Measurements from ENCODE around the gene ANXA11. TPM values are rescaled to one million over a fixed set of nuclear protein-coding genes. Genes with fewer than 3 reads are reported as not detected.
A peak's percentile ranks its signal among the peaks of the same experiment; 100 is the strongest.

The ANXA11 gene
- total RNA-seq, 1 experiment from 2014 or later, result 434 TPM

- no peak overlapping the region for H3K27ac ChIP-seq (ENCODE audit: low read length)
- BruUV-seq (replicated peaks), result no TSS peak
- H3K27me3 ChIP-seq (ENCODE audit: low read length), result no peaks in the 10 kb centered on the region
- no peaks in the 10 kb centered on the region for H3K9me2 ChIP-seq (replicated peaks; ENCODE audit: low read length)
- H3K9ac ChIP-seq (ENCODE audit: low read length), result no peak overlapping the region
- POLR2A ChIA-PET (ENCODE audit: unreplicated experiment), result interaction anchor here (0.7 kb wide), 1 partner anchor 38 kb away, joined by 4 read pairs; no protein-coding TSS in a partner anchor
- DNase-seq, result no peak
- peaks cover 68% of the 10 kb centered on the region for H3K36me3 ChIP-seq (ENCODE audit: low read depth, low read length)
- CTCF ChIA-PET, result no interaction called here
- no peak overlapping the region for H2AFZ ChIP-seq (ENCODE audit: low read length)
- no peaks in the 10 kb centered on the region for H3K9me3 ChIP-seq (ENCODE audit: low read length)
- H4K20me1 ChIP-seq (ENCODE audit: low read length), result peaks cover 35% of the 10 kb centered on the region
- intact Hi-C loops (cut with micrococcal nuclease), result no loop called here
- no peak for ATAC-seq
- peaks cover 69% of the 10 kb centered on the region for H3K4me1 ChIP-seq (ENCODE audit: insufficient read depth, low read length)
- H3K4me3 ChIP-seq (ENCODE audit: low read length), result no peak overlapping the region
- TF ChIP-seq EZH2 (IDR thresholded peaks at IDR 0.05; ENCODE audit: low read length, unreplicated experiment) (no peak), EZH2phosphoT487 (IDR thresholded peaks at IDR 0.05; ENCODE audit: borderline replicate concordance, low read length) (no peak), CTCF (conservative IDR thresholded peaks at IDR 0.05; ENCODE audit: low read depth, low read length) (no peak)
- peaks cover 11% of the 10 kb centered on the region for H3F3A ChIP-seq (ENCODE audit: low read length, unreplicated experiment)
- H3K4me2 ChIP-seq (ENCODE audit: low read length), result no peak overlapping the region
- H3K79me2 ChIP-seq (ENCODE audit: low read length), result peaks cover 56% of the 10 kb centered on the region
Measured at GRCh38 chr10:80167471-80168161, 37.7 kb downstream of the ANXA11 start.

GRCh38 chr10:80166581-80167470 lies 38.5 kb downstream of the ANXA11 start:
- Histone ChIP-seq H3K4me3 (ENCODE audit: low read length) (no peak overlapping the region), H3K9ac (ENCODE audit: low read length) (no peak overlapping the region), H3K4me1 (ENCODE audit: insufficient read depth, low read length) (peaks cover 63% of the 10 kb centered on the region), H3K79me2 (ENCODE audit: low read length) (peaks cover 52% of the 10 kb centered on the region), H4K20me1 (ENCODE audit: low read length) (peaks cover 28% of the 10 kb centered on the region), H3F3A (ENCODE audit: low read length, unreplicated experiment) (peaks cover 8% of the 10 kb centered on the region), H3K9me3 (ENCODE audit: low read length) (no peaks in the 10 kb centered on the region), H3K27ac (ENCODE audit: low read length) (peak overlapping the region; percentile 78), H3K36me3 (ENCODE audit: low read depth, low read length) (peaks cover 68% of the 10 kb centered on the region), H2AFZ (ENCODE audit: low read length) (no peak overlapping the region), H3K27me3 (ENCODE audit: low read length) (no peaks in the 10 kb centered on the region), H3K4me2 (ENCODE audit: low read length) (peak overlapping the region; percentile 58), H3K9me2 (replicated peaks; ENCODE audit: low read length) (no peaks in the 10 kb centered on the region)
- no peak for TF ChIP-seq CTCF (conservative IDR thresholded peaks at IDR 0.05; ENCODE audit: low read depth, low read length)
- TF ChIP-seq EZH2phosphoT487 (IDR thresholded peaks at IDR 0.05; ENCODE audit: borderline replicate concordance, low read length), result no peak
- no peak for TF ChIP-seq EZH2 (IDR thresholded peaks at IDR 0.05; ENCODE audit: low read length, unreplicated experiment)
- DNase-seq (no peak), ATAC-seq (no peak)
- ChIA-PET POLR2A (ENCODE audit: unreplicated experiment) (interaction anchor here (0.7 kb wide), 1 partner anchor 39 kb away, joined by 4 read pairs; no protein-coding TSS in a partner anchor), CTCF (no interaction called here)
- BruUV-seq (replicated peaks), result no TSS peak
- intact Hi-C loops (cut with micrococcal nuclease), result no loop called here

All from PC-3 (cell line).